SKM-1 (cell line): ENCODE measurements around the gene CPSF3.

Experiments
- DNase-seq: peaks from one replicate; lab custom pipeline; 2025; ENCODE audit not compliant: unreplicated experiment; lab: John Stamatoyannopoulos, UW

The CPSF3 gene

GRCh38 chr2:9462886-9463697, 39.6 kb downstream of the CPSF3 start:
- DNase-seq = no peak

- no peak for DNase-seq
Observed at GRCh38 chr2:9463698-9464034, 40.2 kb downstream of the CPSF3 start.

- DNase-seq = no peak
Observed at GRCh38 chr2:9465170-9465569, 41.7 kb downstream of the CPSF3 start.

GRCh38 chr2:9466147-9466683, 42.8 kb downstream of the CPSF3 start:
- no peak for DNase-seq

- no peak for DNase-seq
Observed at GRCh38 chr2:9467687-9468086, 44.2 kb downstream of the CPSF3 start.

- DNase-seq = no peak
Observed at GRCh38 chr2:9471206-9471605, 47.8 kb downstream of the CPSF3 start.

- DNase-seq = no peak
Observed at GRCh38 chr2:9472511-9472910, 49.1 kb downstream of the CPSF3 start.

- DNase-seq = no peak
Observed at GRCh38 chr2:9473308-9473984, 50.0 kb downstream of the CPSF3 start.

- DNase-seq = no peak
Observed at GRCh38 chr2:9473985-9474360, 50.5 kb downstream of the CPSF3 start.

- DNase-seq = peak; percentile 6
Observed at GRCh38 chr2:9474361-9475057, 51.1 kb downstream of the CPSF3 start, which contains the start of gene IAH1. TSS of gene IAH1 (plus strand) at chr2:9474551. CDS start at chr2:9474567, 16 bp downstream.

GRCh38 chr2:9477914-9478313, 54.5 kb downstream of the CPSF3 start:
- no peak for DNase-seq

- no peak for DNase-seq
Observed at GRCh38 chr2:9478526-9478925, 55.1 kb downstream of the CPSF3 start.

GRCh38 chr2:9480157-9480556, 56.7 kb downstream of the CPSF3 start:
- no peak for DNase-seq

GRCh38 chr2:9483107-9483506, 59.7 kb downstream of the CPSF3 start:
- DNase-seq = no peak

GRCh38 chr2:9484533-9484932, 61.1 kb downstream of the CPSF3 start:
- no peak for DNase-seq

- DNase-seq = no peak
Observed at GRCh38 chr2:9488583-9489547, 65.4 kb downstream of the CPSF3 start.

- DNase-seq = no peak
Observed at GRCh38 chr2:9490789-9491188, 67.3 kb downstream of the CPSF3 start.

GRCh38 chr2:9492927-9493326, 69.5 kb downstream of the CPSF3 start:
- DNase-seq = no peak

- DNase-seq = no peak
Observed at GRCh38 chr2:9493478-9493877, 70.0 kb downstream of the CPSF3 start.

GRCh38 chr2:9494081-9494480, 70.6 kb downstream of the CPSF3 start:
- no peak for DNase-seq

- no peak for DNase-seq
Observed at GRCh38 chr2:9497017-9497416, 73.6 kb downstream of the CPSF3 start.
